SK-N-SH treated with all-trans-retinoic acid at 6 μM for 48 hours (cell line): Measurements from ENCODE around the gene TAOK1.
A peak's percentile ranks its signal among the peaks of the same experiment; 100 is the strongest.

ENCODE experiments used
- ATAC-seq: fragments of 200-7000 bp; cut with Tn5 transposase; 3 replicates; pipeline ENCODE4 v1.9.1; 2020; ENCODE audit warnings: mild to moderate bottlenecking, moderate library complexity
- ARNTL ChIP-seq: fragments of 450-650 bp; formaldehyde crosslinking; IDR thresholded peaks from 2 replicates; pipeline ENCODE4 v1.5.0; 2020; ENCODE audit warnings: low read depth, mild to moderate bottlenecking, moderate library complexity, borderline replicate concordance
- BACH2 ChIP-seq: fragments of 250-450 bp; sonication (Bioruptor Pico); IDR thresholded peaks from 2 replicates; pipeline ENCODE4 v1.9.0; 2021; ENCODE audit warnings: mild to moderate bottlenecking, borderline replicate concordance
- CSDC2 ChIP-seq: fragments of 250-450 bp; sonication (Bioruptor Pico); IDR thresholded peaks from 2 replicates; pipeline ENCODE4 v1.5.0; 2020; ENCODE audit warnings: mild to moderate bottlenecking, moderate library complexity
- CSRNP3 ChIP-seq: fragments of 250-450 bp; sonication (Bioruptor Pico); IDR thresholded peaks from 2 replicates; pipeline ENCODE4 v1.5.1; 2021; ENCODE audit warnings: mild to moderate bottlenecking, moderate library complexity
- ESRRG ChIP-seq: fragments of 250-450 bp; sonication (Bioruptor Pico); IDR thresholded peaks from 2 replicates; pipeline ENCODE4 v1.6.1; 2021; ENCODE audit warnings: mild to moderate bottlenecking
- GLIS3 ChIP-seq: fragments of 250-450 bp; sonication (Bioruptor Pico); IDR thresholded peaks from 2 replicates; pipeline ENCODE4 v1.5.0; 2020; ENCODE audit warnings: mild to moderate bottlenecking, moderate library complexity
- ISL1 ChIP-seq: fragments of 250-450 bp; sonication (Bioruptor Pico); IDR thresholded peaks from 2 replicates; pipeline ENCODE4 v2.1.2; 2022; ENCODE audit warnings: mild to moderate bottlenecking, moderate library complexity
- OSR1 ChIP-seq: fragments of 250-450 bp; sonication (Bioruptor Pico); IDR thresholded peaks from 2 replicates; pipeline ENCODE4 v1.8.0; 2022; ENCODE audit warnings: moderate library complexity, mild to moderate bottlenecking, inconsistent platforms
- PPARA ChIP-seq: fragments of 250-450 bp; sonication (Bioruptor Pico); IDR thresholded peaks from 2 replicates; pipeline ENCODE4 v1.5.0; 2020; ENCODE audit warnings: mild to moderate bottlenecking, borderline replicate concordance
- RARB ChIP-seq: fragments of 250-450 bp; sonication (Bioruptor Pico); IDR thresholded peaks from 2 replicates; pipeline ENCODE4 v1.8.0; 2021; ENCODE audit warnings: mild to moderate bottlenecking, moderate library complexity
- SNAI2 ChIP-seq: fragments of 250-450 bp; sonication (Bioruptor Pico); IDR thresholded peaks from 2 replicates; pipeline ENCODE4 v1.5.0; 2020; ENCODE audit warnings: mild to moderate bottlenecking, moderate library complexity
- TSHZ2 ChIP-seq: fragments of 250-450 bp; sonication (Bioruptor Pico); IDR thresholded peaks from 2 replicates; pipeline ENCODE4 v1.5.0; 2020; ENCODE audit warnings: mild to moderate bottlenecking, moderate library complexity
- ZC3H10 ChIP-seq: fragments of 250-450 bp; sonication (Bioruptor Pico); IDR thresholded peaks from 2 replicates; pipeline ENCODE4 v1.5.1; 2021; ENCODE audit warnings: mild to moderate bottlenecking, moderate library complexity
- ZFP3 ChIP-seq: fragments of 250-450 bp; sonication (Bioruptor Pico); IDR thresholded peaks from 2 replicates; pipeline ENCODE4 v1.5.0; 2020; ENCODE audit warnings: mild to moderate bottlenecking, moderate library complexity
- ZFP30 ChIP-seq: fragments of 450-650 bp; formaldehyde crosslinking; IDR thresholded peaks from 2 replicates; pipeline ENCODE4 v1.5.0; 2022; ENCODE audit warnings: mild to moderate bottlenecking, moderate library complexity
- ZNF565 ChIP-seq: fragments of 450-650 bp; formaldehyde crosslinking; conservative IDR thresholded peaks from 2 replicates; pipeline ENCODE4 v1.5.0; 2020; ENCODE audit warnings: low read depth, mild to moderate bottlenecking, moderate library complexity
- ZNF70 ChIP-seq: fragments of 450-650 bp; formaldehyde crosslinking; IDR thresholded peaks from 2 replicates; pipeline ENCODE4 v1.5.0; 2020; ENCODE audit warnings: mild to moderate bottlenecking, moderate library complexity
- TF ChIP-seq, protein P1 (sequence below): fragments of 250-450 bp; sonication (Bioruptor Pico); IDR thresholded peaks from 2 replicates; pipeline ENCODE4 v1.8.0; 2020; ENCODE audit warnings: mild to moderate bottlenecking, moderate library complexity, borderline replicate concordance
- TF ChIP-seq, protein P2 (sequence below): fragments of 250-450 bp; sonication (Bioruptor Pico); IDR thresholded peaks from 2 replicates; pipeline ENCODE4 v1.8.0; 2021; ENCODE audit warnings: low read depth, mild to moderate bottlenecking, moderate library complexity, borderline replicate concordance
- TF ChIP-seq, protein P3 (sequence below): fragments of 250-450 bp; sonication (Bioruptor Pico); IDR thresholded peaks from 2 replicates; pipeline ENCODE4 v1.5.1; 2020; ENCODE audit warnings: low read depth, mild to moderate bottlenecking, moderate library complexity

The TAOK1 gene

GRCh38 chr17:29389982-29390850 lies at the start of gene TAOK1:
Gene TAOK1 (plus strand): TSS chr17:29390363. CDS start chr17:29451549, 61,186 bp downstream.
- peak; percentile 94 for ATAC-seq

GRCh38 chr17:29341726-29342125 lies 48.4 kb upstream of the TAOK1 start:
- TF ChIP-seq ZFP30 (CRISPR knock-in tag) (no peak), ESRRG (CRISPR knock-in tag) (no peak), ARNTL (CRISPR knock-in tag) (no peak), BACH2 (CRISPR knock-in tag) (no peak), ZFP3 (CRISPR knock-in tag) (no peak), CSDC2 (CRISPR knock-in tag) (no peak), PPARA (CRISPR knock-in tag) (no peak), ZNF70 (CRISPR knock-in tag) (no peak), RARB (CRISPR knock-in tag) (no peak), SNAI2 (CRISPR knock-in tag) (no peak), CSRNP3 (CRISPR knock-in tag) (no peak), ZC3H10 (CRISPR knock-in tag) (no peak), ZNF565 (CRISPR knock-in tag) (no peak), OSR1 (CRISPR knock-in tag) (no peak), ISL1 (CRISPR knock-in tag) (no peak), TSHZ2 (CRISPR knock-in tag) (no peak)
- TF ChIP-seq, protein P1, sequence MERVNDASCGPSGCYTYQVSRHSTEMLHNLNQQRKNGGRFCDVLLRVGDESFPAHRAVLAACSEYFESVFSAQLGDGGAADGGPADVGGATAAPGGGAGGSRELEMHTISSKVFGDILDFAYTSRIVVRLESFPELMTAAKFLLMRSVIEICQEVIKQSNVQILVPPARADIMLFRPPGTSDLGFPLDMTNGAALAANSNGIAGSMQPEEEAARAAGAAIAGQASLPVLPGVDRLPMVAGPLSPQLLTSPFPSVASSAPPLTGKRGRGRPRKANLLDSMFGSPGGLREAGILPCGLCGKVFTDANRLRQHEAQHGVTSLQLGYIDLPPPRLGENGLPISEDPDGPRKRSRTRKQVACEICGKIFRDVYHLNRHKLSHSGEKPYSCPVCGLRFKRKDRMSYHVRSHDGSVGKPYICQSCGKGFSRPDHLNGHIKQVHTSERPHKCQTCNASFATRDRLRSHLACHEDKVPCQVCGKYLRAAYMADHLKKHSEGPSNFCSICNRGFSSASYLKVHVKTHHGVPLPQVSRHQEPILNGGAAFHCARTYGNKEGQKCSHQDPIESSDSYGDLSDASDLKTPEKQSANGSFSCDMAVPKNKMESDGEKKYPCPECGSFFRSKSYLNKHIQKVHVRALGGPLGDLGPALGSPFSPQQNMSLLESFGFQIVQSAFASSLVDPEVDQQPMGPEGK (CRISPR knock-in tag): no peak
- TF ChIP-seq, protein P2, sequence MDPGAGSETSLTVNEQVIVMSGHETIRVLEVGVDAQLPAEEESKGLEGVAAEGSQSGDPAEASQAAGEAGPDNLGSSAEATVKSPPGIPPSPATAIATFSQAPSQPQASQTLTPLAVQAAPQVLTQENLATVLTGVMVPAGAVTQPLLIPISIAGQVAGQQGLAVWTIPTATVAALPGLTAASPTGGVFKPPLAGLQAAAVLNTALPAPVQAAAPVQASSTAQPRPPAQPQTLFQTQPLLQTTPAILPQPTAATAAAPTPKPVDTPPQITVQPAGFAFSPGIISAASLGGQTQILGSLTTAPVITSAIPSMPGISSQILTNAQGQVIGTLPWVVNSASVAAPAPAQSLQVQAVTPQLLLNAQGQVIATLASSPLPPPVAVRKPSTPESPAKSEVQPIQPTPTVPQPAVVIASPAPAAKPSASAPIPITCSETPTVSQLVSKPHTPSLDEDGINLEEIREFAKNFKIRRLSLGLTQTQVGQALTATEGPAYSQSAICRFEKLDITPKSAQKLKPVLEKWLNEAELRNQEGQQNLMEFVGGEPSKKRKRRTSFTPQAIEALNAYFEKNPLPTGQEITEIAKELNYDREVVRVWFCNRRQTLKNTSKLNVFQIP (CRISPR knock-in tag): no peak
- TF ChIP-seq, protein P3, sequence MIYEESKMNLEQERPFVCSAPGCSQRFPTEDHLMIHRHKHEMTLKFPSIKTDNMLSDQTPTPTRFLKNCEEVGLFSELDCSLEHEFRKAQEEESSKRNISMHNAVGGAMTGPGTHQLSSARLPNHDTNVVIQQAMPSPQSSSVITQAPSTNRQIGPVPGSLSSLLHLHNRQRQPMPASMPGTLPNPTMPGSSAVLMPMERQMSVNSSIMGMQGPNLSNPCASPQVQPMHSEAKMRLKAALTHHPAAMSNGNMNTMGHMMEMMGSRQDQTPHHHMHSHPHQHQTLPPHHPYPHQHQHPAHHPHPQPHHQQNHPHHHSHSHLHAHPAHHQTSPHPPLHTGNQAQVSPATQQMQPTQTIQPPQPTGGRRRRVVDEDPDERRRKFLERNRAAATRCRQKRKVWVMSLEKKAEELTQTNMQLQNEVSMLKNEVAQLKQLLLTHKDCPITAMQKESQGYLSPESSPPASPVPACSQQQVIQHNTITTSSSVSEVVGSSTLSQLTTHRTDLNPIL (CRISPR knock-in tag): no peak
- no peak for ATAC-seq

More at GRCh38 chr17:29389982-29390850, at the start of gene TAOK1:
- TF ChIP-seq TSHZ2 (CRISPR knock-in tag) (0 out of 2 replicates have a peak, but pooled peaks have one; percentile 41), ESRRG (CRISPR knock-in tag) (no peak), GLIS3 (CRISPR knock-in tag) (0 out of 2 replicates have a peak, but pooled peaks have one; percentile 50)
